GM19023 (cell line): ENCODE results near the gene SHANK2.
"Not testable (repeated sequence)": the region's sequence is repeated elsewhere in the genome, so short reads cannot be mapped to it uniquely, and the experiment has no call there.

ENCODE experiments used
- ATAC-seq: cut with Tn5 transposase; IDR thresholded peaks from one replicate; pipeline ENCODE4 v1.9.1; 2021; ENCODE audit warnings: mild to moderate bottlenecking, moderate library complexity; ENCODE audit not compliant: unreplicated experiment

SHANK2 gene

DNA sequence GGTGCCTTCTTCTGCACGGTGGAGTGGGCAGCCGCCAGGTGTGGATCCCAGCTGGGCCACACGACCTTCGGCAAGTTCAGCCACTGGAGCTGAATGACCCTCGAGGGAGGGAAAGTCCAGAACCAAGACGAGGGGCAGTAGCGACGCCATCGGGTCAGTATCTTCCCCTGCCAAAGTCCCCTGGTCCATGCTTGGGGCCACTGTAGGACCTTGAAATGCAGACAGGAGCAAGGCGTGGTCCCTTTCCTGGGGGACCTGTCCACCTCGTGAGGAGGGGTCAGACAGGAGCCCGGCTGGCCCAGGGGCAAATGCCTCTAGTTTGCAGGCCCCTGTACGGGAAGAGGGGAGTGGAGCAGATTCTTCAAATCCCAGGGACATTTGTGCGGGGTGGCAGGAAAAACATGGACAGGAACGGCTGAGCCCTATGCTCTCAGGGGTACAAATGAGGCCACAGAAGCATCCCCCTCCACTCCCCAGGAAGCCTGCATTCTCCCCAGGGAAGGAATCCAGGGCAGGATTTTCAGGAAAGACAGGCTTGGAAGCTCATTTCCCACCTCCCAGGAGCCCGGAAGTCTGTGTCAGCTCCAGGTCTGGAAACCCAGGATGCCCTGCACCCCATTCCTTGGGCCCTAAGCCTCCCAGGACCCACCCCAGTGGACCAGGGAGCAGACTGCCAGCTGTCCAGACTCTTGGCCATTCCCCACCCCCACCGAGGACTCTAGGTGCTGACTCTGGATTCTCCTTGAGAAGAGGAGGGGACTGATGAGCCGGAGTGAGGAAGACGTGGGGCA, 6.6 kb downstream of the SHANK2 start:
- ATAC-seq: no peak

DNA sequence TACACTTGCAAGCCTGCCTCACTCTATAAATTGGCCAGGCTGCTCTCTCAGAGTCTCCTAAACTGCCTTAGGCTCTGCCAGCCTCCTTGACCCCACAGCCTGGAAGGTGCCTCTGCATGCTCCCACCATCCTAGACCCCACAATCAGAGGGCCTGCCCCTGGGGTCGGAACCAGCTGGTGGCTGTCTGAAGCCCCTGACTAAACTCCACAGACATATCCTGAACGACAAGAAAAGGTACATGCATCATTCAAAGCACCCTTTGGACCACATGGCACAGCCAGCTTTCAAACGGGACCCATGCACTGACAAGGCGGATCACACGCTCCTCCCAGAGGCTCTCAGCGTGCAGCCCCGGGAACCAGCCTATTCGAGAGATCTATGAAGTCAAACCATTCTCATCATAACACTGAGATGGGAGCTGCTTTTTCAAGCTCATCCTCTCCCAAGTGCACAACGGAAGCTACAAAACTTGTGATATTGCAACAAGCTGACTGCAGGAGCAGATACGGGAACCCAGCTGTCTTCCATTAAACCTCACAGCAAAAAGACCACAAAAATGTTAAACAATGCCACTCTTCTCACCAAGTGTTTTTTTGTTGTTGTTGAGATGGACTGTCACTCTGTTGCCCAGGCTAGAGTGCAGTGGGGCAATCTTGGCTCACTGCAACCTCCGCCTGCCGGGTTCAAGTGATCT, 8.1 kb downstream of the SHANK2 start:
- no peak for ATAC-seq

DNA sequence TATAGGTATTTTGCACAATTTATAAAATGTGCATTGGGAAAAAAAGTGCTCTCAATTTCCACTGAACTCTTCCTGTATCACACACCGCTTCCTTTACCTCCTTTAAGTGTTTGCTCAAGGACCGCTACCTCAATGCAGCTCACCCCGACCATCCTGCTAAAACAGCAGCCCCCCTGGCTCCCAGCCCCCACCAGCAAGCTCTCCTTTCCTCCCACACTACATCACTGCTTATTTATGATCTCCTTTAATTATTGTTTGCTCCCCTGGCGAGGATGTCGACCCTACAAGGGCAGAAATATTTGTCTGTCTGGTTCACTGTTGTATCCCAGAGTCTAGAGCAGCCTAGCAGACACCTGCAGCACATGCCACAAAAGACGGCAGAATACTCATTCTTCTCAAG, 10.0 kb downstream of the SHANK2 start:
- ATAC-seq: no peak

DNA sequence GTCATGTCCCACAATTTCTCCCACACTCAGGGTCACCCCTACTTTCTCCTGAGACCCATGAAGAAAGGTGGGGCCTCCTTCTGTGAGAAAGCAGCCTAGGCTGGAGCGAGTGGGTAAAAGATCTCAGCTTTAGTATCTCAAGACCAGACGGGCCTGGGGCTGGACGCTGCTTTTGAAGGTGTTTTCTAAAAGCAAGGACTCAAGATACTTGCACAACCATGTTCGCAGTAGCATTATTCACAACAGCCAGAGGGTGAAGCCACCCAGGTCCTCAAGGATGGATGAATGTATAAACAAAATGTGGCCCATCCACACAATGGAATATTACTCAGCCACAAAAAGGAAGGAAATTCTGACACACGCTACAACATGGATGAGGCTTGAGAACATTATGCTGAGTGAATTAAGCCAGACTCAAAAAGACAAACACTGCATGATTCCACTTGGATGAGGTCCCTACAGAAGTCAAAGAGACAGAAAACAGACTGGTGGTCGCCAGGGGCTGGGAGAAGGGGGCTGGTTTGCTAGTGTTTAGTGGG, 10.6 kb downstream of the SHANK2 start:
- ATAC-seq: no peak

DNA sequence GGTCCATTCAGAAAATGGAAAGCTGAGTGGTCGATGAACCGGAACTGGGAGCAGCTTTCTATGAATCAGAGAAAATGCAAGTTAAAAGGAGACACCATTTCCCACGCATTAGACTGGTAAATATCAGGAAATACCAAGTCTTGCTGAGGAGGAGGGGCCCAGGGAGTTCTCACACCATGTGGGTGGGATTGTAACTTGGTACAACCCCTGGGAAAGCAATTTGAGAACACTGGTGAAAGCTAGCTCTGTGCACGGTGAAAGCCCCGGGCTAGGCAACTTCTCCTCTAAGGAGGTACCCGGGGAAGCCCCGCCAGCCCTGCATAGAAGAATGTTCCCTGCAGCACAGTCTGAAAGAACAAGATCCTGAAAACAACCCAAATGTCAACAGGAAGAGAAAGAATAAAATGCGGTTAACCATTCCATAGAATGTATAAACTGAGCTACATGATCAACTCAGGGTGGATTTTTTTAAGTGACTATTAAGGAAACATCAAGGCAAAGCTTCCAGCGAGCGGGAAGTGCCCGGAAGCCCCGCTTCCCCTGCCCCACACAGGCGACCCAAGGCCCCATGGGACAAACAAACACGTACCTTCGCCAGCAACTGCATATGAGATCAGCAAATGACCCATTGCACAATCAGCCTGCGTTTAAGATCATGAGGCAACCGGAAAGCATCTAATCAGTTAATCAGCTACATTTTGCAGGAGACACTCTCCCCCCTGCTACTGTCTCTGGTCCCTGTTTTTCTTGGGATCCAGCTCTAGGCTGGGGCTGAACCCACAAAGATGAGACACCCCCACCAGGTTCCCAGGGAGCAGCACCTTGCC, 11.3 kb downstream of the SHANK2 start:
- no peak for ATAC-seq

DNA sequence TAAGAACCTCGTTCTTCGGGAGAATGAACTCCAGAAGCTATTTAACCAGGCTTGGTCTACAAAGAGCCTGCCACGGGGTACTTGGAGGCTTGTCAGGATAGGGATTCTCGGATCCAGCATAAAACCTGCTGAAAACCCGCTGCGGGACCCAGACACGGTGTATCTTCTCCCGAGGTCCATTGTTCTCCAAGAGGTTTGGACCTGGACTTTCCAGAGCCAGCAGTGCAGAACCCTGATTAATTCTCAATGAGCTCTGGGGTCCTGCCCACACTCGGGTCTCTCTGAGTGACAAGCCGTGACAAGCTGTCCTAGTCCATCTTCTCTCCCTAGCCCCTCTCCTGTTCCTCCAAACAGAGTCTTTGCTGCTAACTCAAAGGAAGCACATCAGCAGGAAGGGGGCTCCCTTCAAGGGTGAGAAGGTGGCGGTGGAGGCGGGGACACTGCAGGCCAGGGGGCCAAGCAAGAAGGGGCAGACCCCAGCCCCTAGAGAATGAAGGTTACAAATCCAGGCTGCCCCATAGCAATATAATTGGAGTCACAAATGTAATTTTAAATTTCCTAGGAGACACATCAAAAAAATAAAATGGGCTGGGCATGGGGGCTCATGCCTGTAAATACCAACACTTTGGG, 12.2 kb downstream of the SHANK2 start:
- no peak for ATAC-seq

DNA sequence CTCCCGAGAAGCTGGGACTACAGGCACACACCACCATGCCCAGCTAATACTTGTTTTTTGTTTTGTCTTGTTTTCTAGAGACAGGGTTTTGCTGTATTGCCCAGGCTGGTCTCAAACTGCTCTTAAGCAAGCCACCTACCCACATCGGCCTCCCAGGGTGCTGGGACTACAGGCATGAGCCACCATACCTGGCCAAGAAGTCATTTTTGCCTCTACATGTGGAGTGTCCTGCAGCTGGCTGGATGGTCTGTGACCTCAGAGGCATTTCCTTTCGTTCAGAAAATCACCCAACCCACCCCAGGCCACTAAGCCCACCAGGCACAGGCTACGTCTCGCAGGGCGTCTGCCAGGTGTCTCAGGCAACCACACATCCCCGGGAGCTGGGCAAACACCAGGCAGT, 12.8 kb downstream of the SHANK2 start:
- ATAC-seq: no peak

DNA sequence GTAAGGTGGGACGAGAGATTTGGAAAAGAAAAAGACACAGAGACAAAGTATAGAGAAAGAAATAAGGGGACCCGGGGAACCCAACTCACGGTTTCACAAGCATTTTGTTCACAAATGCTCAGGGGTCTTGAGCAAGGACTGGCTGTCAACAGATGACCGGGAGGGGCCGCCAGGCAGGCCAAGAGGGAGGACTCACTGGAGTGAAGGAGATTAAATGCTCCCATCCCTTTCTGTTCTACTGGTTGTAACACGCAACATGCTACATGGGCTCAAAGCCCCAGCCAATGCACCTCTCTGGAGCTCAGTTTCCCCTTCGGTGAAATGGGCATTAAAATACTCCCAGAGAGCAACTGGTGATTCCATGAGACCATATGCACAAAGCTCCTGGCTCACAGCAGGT, 13.4 kb downstream of the SHANK2 start:
- ATAC-seq: no peak

DNA sequence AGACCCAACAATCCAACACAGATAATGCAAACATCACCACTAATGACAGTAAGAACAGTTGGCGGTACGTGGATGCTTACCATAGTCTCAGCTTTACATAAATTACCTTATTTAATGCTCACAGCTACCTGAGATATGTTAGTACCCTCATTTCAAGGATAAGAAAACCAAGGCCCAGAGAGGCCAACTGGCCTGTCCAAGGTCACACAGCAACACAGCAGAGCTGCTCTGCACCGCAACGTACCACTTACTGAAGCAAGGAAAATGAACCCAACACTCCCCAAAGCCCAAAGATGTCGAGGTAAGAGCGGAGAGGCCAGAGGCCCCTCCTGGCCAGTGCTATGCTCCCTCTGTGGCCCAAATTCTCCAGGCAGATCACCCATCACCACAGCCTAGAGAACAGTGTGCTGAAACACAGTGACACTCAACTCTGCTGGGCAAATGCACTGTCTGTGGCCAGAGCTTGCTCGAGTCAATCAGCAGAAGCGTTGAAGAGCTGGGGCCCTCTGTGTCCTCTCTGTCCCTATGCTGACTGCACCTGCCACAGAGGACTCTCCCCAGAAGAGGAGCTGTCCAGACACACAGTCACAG, 14.0 kb downstream of the SHANK2 start:
- no peak for ATAC-seq

DNA sequence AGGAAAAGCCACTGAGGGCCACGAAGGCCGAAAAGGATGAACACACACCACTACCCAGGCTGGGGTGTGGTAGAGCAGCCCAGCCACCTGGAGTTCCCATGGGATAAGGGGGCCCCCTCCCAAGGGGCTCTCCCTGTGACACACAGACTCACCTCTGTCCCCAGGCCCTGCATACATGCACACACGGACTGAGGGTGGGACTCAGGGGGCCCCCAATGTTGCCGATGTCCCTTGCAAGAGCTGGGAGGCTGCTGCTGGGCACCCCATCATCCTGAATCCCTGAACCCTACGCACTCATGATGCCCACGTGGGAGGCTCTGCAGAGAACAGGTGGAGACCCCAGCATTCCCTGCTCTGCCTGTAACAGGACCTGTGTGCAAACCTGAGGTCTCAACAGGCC, 14.5 kb downstream of the SHANK2 start:
- no peak for ATAC-seq

DNA sequence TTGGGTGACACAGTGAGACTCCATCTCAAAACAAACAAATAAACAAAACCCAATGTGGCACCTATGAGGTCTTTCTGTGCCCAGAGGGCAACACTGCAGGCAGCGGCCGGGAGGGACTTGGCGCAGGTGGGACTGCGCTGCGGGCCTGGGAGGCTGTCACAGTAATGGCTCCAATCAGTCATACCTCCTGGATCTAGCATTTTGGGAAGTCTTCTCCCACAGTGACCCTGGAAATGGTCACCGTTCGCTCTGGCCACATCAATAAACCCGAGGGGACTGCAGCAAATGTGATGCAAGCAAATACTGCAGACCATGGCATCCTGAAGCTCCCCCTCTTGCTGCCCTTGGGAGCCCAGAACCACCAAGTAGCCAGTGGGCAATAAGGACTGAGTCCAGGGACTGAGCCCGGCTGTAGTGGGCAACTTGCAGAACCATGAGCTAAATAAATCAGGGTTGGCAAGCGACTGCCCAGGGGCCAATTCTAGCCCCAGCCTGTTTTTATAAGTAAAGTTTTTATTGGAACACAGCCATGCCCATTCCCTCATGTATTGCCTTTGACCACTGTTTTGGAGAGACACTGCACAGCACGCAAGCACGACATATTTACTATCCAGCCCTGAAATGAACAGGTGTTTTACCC, 15.4 kb downstream of the SHANK2 start:
- no peak for ATAC-seq

DNA sequence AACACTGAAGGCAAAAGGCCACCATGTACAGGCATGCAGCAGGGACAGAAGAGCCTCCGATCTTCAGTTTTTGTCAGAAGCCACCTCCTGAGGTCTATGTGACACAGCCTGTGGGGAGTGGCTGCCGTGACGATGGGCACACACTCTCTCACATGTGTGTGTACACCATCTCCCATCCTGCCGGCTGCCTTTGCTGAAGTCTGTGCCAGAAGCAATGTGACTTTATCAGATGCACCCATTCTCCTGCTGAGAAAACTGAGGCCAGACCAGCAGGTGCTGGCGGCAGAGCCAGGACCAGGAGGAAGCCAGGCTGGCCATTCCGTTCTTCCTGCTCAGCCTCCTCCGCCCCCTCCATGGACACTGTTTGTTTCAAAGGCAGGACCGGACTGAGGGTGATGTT, 16.7 kb downstream of the SHANK2 start:
- no peak for ATAC-seq

DNA sequence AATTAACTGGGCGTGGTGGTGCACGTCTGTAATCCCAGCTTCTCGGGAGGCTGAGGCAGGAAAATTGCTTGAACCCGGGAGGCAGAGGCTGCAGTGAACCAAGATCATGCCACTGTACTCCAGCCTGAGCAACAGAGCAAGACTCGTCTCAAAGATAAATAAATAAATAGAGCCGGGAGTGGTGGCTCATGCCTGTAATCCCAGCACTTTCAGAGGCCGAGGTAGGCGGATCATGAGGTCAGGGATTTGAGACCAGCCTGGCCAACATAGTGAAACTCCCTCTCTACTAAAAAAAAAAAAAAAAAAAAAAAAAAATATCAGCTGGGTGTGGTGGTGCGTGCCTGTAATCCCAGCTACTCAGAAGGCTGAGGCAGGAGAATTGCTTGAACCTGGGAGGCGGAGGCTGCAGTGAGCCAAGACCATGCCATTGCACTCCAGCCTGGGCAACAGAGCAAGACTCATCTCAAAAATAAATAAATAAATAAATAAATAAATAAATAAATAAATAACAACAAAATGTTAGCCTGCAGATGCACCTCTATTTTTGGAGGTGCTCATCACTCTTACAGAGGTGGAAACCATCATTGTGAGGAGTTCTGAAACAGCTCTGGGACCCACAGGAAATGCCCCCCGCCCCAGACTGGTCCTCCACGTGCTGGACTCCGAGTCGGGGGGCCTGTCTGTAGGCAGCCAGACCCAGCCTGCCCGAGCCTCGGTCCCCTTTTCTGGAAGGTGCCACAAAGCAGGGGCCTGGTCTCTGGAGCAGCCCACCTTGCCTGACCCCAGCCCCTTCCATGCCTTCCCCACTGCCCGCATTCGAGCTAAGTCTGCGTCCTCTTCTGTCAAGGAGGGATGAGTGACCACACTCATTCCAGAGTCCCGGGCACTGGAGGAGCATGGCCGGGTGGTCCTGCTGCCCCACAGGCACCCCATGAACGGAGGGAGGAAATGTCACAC, 18.2 kb downstream of the SHANK2 start:
- ATAC-seq: not testable (repeated sequence)

DNA sequence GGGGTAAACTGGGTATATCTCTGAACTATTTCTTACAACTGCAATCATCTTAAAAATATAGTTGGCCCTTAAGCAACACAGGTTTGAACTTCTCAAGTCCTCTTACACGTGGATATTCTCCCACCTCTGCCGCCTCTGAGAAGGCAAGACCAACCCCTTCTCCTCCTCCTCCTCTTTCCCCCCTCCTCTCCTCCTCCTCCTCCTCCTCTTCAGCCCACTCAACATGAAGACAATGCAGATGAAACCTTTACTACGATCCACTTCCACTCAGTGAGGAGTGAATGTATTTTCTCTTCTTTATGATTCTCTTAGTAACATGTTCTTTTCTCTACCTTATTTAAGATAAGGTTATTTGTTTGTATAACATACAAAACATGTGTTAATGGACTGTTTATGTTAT, 20.0 kb downstream of the SHANK2 start:
- no peak for ATAC-seq

DNA sequence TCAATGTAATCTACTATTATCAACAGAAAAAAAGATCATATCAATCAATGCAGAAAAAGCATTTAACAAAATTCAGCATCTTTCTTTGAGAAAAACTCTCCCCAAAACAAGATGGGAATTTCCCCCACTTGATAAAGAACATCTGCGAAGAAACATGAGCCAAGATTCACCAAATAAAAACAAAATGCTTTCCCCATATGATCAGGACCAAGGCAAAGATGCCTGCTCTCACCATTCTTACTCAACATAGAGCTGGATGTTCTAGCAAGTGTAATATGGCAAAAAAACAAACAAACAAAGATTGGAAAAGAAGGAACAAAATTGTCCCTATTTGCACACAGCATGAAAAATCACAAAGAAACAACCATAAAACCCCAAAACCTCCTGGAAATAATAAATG, 23.4 kb downstream of the SHANK2 start:
- no peak for ATAC-seq

DNA sequence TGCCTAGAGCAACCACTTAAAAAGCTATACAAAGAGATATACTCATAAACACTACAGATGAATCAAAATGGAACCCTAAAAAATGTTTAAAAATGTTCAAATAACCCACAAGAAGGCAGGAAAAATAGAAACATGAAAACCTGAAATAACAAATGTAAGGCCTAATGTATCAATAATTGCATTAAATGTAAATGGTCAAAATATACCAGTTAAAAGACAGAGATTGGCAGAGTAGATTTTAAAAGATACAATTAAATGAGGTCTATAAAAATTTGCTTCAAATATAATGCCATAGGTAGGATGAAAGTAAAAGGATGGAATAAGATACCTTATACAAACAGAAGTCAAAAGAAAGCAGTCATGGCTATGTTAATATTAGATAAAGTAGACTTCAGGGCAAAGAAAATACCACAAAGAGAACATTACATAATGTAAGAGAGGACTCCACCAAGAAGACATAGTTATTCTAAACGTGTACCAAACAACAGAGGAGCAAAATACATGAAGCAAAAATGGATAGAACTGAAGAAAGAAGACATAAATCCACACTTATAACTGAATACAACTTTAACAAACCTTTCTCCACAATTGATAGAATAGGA, 25.2 kb downstream of the SHANK2 start:
- ATAC-seq: no peak

DNA sequence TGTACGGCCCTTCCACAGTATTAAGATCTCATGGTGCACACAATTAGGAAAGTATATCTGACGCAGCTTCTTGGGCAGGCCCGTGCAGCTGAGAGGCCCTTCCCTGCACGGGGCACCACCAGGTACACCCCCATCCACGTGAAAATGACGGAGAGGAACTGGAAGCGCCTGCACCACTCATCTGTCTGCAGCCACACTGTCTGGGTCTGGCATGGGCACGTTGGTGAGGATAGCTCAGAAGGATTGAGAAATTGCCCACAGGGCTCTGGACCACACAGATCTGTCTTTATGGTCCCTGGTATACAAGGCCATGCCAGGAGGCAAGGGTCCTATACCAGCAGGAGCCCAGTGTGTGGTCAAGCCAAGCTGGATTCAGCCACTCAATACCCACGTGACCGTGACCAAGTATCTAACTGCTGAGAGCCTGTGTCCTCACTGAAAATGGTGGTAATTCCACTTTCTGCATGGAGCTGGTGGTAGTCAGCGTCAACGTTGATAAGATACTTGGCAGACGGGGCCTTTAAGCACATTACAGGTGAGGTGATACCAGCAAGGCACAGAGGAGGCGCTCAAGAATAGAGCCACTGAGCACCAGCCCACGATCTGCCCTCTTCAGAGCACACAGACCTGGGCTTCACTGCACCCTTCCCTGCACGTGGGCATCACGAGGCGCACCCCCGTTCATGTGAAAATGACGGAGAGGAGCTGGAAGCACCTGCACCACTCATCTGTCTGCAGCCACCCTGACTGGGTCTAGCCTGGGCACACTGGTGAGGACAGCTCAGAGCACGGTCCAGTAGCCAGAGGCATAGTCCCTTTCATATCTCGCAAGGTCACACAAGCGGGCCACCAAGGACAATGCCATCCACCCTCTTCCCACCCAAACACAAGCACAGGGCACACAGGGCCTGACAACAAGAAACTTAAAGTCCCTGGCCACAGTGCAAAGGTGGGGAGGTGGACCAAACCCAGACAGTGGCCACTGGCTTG, 28.4 kb downstream of the SHANK2 start:
- ATAC-seq: no peak

DNA sequence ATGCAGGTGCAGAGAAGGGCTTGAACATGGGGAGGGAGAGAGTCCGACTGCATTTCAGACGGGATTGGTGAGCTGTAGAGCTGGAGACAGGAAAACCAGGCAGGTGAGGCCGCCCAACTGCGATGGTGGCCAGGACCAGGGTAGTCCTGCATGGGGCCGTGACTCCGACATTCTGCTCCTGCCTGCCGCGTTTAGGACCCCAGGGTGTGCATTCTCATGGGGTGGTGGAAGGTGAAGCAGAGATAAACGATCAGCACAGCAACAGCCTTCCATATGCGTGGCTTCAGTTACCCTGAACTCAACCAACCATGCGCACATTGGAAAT, 29.3 kb downstream of the SHANK2 start:
- ATAC-seq: no peak
